Measurements from ENCODE around the gene SLC12A8. TPM values are rescaled to one million over a fixed set of nuclear protein-coding genes. Genes with fewer than 3 reads are reported as not detected.

Gene SLC12A8
- total RNA-seq, 1 donor from 2014 or later, result 11.8 TPM

DNA sequence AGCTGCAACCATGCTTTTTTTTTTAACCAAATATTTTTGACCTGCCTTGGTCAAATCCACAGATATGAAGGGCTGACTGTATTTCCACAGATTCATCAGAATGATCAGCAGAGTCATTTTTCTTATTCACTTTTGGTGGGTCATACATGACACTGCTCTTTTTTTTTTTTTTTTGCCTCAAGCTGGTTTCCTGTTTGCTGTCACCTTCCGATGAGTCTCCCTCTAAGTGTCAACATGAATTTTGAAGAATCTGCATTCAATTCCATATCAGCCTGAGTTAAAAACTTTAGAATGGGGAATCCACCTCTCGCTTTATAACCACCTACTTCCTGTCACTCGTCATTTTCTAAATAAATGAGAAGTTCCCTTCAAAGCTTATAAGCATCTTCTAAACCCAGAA, 2.2 kb upstream of the SLC12A8 start:
- H3K4me1 ChIP-seq, result peaks cover 3% of the 10 kb centered on the region
- intact Hi-C loops (cut with DNase I), result no loop called here
- peaks cover 25% of the 10 kb centered on the region for H3K27me3 ChIP-seq
- no peak for ATAC-seq
- H3K4me3 ChIP-seq, result no peak overlapping the region
- no peak for DNase-seq
- H3K27ac ChIP-seq, result no peak overlapping the region
- H3K9me3 ChIP-seq, result no peaks in the 10 kb centered on the region
- H3K36me3 ChIP-seq, result no peaks in the 10 kb centered on the region
- TF ChIP-seq, protein P1, sequence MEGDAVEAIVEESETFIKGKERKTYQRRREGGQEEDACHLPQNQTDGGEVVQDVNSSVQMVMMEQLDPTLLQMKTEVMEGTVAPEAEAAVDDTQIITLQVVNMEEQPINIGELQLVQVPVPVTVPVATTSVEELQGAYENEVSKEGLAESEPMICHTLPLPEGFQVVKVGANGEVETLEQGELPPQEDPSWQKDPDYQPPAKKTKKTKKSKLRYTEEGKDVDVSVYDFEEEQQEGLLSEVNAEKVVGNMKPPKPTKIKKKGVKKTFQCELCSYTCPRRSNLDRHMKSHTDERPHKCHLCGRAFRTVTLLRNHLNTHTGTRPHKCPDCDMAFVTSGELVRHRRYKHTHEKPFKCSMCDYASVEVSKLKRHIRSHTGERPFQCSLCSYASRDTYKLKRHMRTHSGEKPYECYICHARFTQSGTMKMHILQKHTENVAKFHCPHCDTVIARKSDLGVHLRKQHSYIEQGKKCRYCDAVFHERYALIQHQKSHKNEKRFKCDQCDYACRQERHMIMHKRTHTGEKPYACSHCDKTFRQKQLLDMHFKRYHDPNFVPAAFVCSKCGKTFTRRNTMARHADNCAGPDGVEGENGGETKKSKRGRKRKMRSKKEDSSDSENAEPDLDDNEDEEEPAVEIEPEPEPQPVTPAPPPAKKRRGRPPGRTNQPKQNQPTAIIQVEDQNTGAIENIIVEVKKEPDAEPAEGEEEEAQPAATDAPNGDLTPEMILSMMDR (IDR thresholded peaks at IDR 0.05), result no peak

DNA sequence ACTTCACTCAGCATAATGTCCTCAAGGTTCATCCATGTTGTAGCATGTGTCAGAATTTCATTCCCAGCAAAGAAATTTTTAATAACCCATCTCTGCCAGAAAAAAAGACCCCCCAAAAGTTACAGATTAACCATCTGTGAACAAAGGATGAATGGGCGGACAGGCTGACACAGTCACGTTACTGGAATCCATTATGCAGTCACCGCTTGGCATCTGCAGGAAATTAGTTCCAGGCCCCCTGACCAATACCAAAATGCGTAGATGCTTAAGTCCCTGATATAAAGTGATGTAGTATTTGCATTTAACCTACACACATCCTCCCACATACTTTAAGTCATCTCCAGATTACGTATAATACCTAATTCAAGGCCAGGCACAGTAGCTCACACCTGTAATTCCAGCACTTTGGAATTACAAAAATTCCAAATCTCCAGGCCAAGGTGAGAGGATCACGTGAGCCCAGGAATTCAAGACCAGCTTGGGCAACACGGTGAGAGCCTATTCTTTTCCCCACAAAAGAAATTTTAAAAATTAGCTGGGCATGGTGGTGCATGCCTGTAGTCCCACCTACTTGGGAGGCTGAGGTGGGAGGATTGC, 1.5 kb upstream of the SLC12A8 start:
- intact Hi-C loops (cut with DNase I), result no loop called here
- TF ChIP-seq, protein P1 (IDR thresholded peaks at IDR 0.05), result no peak
- ATAC-seq (no peak), DNase-seq (no peak)
- Histone ChIP-seq H3K27me3 (peaks cover 25% of the 10 kb centered on the region), H3K9me3 (no peaks in the 10 kb centered on the region), H3K36me3 (no peaks in the 10 kb centered on the region), H3K4me3 (no peak overlapping the region), H3K27ac (no peak overlapping the region), H3K4me1 (peaks cover 3% of the 10 kb centered on the region)

DNA sequence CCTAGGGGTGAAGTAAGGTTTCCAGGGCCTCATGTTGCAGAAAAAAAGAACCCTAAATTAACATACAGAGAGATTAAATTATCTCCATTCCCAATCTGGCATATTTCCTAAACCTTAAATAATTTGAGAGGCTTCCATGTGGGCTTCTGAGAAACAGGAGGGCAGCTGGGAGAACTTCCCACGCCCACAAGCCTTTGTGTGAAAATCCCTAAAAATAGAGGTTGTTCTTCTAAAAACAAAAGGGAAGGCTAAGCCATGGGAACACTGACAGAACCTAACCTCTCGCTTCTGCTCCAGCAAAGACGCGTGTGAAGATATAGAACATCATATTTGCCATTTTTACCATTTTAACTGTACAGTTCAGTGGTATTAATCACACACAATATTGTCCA, 812 bp upstream of the SLC12A8 start:
- H3K4me1 ChIP-seq, result peaks cover 3% of the 10 kb centered on the region
- H3K9me3 ChIP-seq, result no peaks in the 10 kb centered on the region
- intact Hi-C loops (cut with DNase I), result no loop called here
- ATAC-seq (no peak), DNase-seq (no peak)
- TF ChIP-seq, protein P1 (IDR thresholded peaks at IDR 0.05), result no peak
- H3K36me3 ChIP-seq, result no peaks in the 10 kb centered on the region
- no peak overlapping the region for H3K4me3 ChIP-seq
- H3K27ac ChIP-seq, result no peak overlapping the region
- peaks cover 25% of the 10 kb centered on the region for H3K27me3 ChIP-seq

DNA sequence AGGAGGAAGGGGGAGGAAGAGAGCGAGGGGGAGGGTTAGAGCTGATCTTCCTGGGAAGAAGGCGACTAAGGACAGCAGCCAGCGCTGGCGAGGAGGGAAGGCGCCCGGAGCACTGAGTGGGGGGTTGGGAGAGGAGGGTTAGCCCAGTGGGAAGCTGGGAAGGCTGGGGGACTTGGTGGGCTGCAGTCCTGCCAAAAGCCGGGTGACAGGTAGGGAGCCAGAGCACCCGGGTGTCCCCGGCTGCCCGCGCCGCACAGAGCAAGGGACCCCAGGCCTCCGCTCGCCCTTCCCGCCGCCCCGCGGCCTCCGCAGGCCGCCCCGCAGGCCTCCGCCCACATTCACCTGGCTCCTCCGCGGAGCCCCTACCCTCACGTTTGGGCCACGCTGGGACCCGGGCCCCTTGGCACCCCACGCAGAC, 448 bp downstream of the SLC12A8 start:
- peak; percentile 58 for ATAC-seq
- H3K36me3 ChIP-seq, result no peaks in the 10 kb centered on the region
- H3K27ac ChIP-seq, result peak overlapping the region; percentile 42
- intact Hi-C loops (cut with DNase I), result no loop called here
- H3K4me3 ChIP-seq, result peak overlapping the region; percentile 63
- H3K27me3 ChIP-seq, result peaks cover 25% of the 10 kb centered on the region
- DNase-seq, result peak; percentile 66
- peaks cover 3% of the 10 kb centered on the region for H3K4me1 ChIP-seq
- TF ChIP-seq, protein P1 (IDR thresholded peaks at IDR 0.05), result no peak
- H3K9me3 ChIP-seq, result no peaks in the 10 kb centered on the region

DNA sequence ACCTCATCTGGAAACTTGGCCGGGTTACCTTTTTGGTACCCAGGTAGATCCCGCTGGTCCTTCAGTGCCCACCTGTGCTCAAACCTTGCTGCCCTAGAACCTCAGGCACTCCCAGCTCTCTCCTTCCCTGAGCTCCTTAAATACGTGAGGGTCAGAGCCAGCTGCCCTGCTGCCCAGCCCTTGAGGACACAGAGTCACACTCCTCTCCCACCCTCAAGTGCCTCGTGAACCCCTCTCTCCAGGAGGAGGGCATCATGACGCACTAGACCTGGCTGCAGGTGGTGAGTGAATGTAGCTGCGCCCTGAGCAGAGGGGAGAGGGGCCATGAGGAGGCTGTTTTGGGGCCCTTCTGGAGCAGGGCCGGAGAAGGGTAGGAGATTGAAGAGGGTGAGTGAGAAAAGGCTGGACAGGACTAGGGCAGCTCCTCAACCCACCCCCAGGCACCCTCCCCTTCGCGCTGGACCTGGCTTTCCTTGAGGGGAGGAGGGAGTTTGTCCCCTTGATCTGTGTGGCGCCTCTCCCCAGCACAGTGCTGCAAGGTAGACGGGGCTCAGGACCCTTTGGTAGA, 941 bp downstream of the SLC12A8 start:
- H3K27me3 ChIP-seq, result peaks cover 25% of the 10 kb centered on the region

More for the DNA sequence above, 941 bp downstream of the SLC12A8 start:
- intact Hi-C loops (cut with DNase I), result no loop called here
- H3K4me1 ChIP-seq, result peaks cover 3% of the 10 kb centered on the region
- no peak overlapping the region for H3K27ac ChIP-seq
- no peaks in the 10 kb centered on the region for H3K9me3 ChIP-seq
- DNase-seq, result no peak
- TF ChIP-seq, protein P1 (IDR thresholded peaks at IDR 0.05), result no peak
- H3K4me3 ChIP-seq, result peak overlapping the region; percentile 63
- ATAC-seq, result peak; percentile 52
- H3K36me3 ChIP-seq, result no peaks in the 10 kb centered on the region

Measured in upper lobe of right lung (tissue), 1 donor.